ENCODE results near the gene CNOT11.

GRCh38 chr2:101263377-101263800, 10.7 kb downstream of the CNOT11 start:
- TF ChIP-seq, protein P1, sequence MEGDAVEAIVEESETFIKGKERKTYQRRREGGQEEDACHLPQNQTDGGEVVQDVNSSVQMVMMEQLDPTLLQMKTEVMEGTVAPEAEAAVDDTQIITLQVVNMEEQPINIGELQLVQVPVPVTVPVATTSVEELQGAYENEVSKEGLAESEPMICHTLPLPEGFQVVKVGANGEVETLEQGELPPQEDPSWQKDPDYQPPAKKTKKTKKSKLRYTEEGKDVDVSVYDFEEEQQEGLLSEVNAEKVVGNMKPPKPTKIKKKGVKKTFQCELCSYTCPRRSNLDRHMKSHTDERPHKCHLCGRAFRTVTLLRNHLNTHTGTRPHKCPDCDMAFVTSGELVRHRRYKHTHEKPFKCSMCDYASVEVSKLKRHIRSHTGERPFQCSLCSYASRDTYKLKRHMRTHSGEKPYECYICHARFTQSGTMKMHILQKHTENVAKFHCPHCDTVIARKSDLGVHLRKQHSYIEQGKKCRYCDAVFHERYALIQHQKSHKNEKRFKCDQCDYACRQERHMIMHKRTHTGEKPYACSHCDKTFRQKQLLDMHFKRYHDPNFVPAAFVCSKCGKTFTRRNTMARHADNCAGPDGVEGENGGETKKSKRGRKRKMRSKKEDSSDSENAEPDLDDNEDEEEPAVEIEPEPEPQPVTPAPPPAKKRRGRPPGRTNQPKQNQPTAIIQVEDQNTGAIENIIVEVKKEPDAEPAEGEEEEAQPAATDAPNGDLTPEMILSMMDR (IDR thresholded peaks at IDR 0.05): no peak
- TF ChIP-seq ZFX (IDR thresholded peaks at IDR 0.05; ENCODE audit: borderline replicate concordance): no peak

All from 22Rv1 (cell line).